DMS79 (cell line): ENCODE data around the gene SHLD2.
"Not testable (repeated sequence)": the region's sequence is repeated elsewhere in the genome, so short reads cannot be mapped to it uniquely, and the experiment has no call there.

Source experiments
- DNase-seq: peaks from one replicate; lab custom pipeline; 2025; lab: John Stamatoyannopoulos, UW

The SHLD2 gene

DNA sequence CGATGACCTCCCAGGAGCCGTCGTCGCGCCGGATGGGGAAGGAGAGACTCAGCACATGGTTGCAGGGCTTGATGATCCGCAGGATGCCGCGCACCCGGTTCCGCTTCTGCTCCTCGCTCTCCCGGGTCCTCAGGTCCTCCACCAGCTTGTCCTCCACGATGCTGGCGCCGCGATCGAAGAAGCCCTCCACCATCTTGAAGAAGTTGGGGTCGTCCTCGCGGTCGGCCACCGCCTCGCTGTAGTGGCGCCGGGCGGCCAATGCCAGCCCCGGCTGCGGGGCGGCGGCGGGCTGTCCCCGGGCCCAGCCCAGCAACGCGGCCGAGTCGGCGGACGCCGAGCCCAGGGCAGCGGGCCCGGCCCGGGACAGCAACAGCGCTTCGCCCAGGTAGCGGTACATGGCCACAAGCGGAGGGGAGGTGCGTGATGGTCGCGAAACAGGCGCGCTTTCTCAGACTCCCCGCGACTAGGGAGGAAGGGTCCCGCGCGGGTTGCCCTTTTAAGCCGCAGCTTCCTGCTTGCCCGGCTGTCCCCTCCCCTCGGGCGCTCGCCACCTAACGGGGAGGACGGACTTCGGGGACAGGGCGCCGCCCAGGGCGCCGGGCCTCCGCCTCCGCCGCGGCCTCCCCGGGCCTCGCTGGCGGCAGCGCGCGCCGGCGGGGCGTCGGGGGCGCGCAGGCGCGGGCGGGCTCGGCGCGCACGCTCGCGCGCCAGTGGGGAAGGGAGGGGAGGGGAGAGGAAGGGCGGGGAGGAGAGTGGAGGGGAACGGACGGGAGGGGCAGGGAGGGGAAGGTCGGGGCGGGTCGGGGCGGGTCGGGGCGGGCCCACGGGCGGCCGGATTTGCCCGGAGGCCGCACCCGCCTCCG lies at the start of gene SHLD2, which contains the start of gene GLUD1:
Gene SHLD2, plus strand, starts transcription at position 834 of the 863 bp plus-strand sequence. CDS start 56,149 bp downstream, outside the sequence.
Gene GLUD1, minus strand, starts transcription at position 471 of the 863 bp plus-strand sequence. Its CDS starts 74 bp downstream, at position 397.
- peak; percentile 45 for DNase-seq

GRCh38 chr10:87045434-87045938 lies 49.5 kb upstream of the SHLD2 start:
- no peak for DNase-seq

GRCh38 chr10:87053111-87053510 lies 41.9 kb upstream of the SHLD2 start:
- no peak for DNase-seq

- no peak for DNase-seq
These were observed 41.3 kb upstream of the SHLD2 start for GRCh38 chr10:87053577-87054181.

- no peak for DNase-seq
These were observed 40.4 kb upstream of the SHLD2 start for GRCh38 chr10:87054373-87055295.

DNA sequence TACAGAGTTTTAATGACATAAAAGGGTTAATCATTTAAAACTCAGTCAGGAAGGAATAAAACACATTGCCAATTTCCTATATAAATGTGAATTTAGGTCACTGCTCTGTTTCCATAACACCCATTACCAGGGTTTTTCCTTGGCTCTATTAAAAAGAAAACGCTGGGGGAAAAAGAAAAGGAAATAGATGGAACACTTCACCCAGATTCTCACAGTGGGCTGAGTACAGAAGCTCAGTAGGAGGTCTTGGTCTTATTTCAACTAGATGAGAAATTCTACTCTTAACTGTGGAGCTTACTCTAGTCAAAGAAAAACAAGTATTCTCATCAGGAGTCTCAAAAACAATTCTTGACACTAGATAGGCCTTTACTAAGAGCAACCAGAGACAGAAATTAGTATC lies 36.8 kb upstream of the SHLD2 start:
- DNase-seq, result no peak

GRCh38 chr10:87059401-87059800 lies 35.6 kb upstream of the SHLD2 start:
- no peak for DNase-seq

DNA sequence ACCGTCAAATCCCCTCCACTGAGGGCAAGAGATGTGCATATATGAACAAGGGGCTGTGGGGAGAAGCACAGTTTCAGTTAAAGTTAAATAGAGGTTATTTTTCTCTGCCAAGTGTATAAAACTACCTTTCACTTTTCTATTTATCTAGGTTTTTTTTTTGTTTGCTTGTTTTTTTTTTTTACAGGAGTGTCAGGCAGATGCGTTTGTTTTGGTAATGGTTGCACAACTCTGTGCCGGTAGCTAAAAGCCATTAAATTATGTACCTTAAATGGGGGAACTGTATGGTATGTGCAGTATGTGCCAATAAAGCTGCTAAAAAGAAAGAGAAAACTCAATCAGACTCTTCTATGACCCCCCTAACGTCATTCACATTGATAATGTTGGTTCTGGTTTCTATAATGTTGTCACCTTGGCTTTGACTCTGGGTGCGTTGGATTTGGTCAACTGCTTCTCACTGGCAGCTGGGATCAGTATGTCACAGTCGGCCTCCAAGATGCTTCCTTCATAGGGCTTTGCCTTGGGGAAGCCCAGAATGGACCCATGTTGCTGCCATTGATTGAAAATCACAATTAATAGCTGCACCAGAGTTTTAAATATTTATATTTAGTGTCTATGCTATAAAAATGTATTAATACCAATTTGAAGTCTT lies 34.6 kb upstream of the SHLD2 start:
- DNase-seq, result no peak

GRCh38 chr10:87064651-87065050 lies 30.4 kb upstream of the SHLD2 start:
- no peak for DNase-seq

GRCh38 chr10:87066178-87066577 lies 28.8 kb upstream of the SHLD2 start:
- no peak for DNase-seq

GRCh38 chr10:87066865-87067264 lies 28.1 kb upstream of the SHLD2 start:
- no peak for DNase-seq

DNA sequence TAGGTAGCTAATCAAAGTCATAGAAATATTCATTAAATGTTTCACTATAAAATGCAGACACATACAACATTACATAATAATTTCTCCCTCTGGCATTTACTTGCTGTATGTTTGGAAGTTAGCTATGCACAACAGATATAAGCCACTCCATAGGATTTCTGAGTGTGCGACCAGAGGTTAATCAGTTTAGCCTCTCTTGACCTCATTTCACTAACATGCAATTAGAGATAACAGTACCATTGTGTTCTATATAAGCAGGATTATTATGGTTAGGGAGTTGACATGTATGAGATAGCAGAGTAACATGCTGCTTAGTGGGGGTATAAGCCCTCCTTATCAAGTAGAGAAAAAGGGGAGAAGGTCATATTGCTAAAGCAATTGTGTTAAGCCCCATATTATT lies 26.7 kb upstream of the SHLD2 start:
- DNase-seq, result no peak

- no peak for DNase-seq
These were observed 22.6 kb upstream of the SHLD2 start for GRCh38 chr10:87072449-87072848.

GRCh38 chr10:87076421-87076820 lies 18.6 kb upstream of the SHLD2 start:
- DNase-seq, result not testable (repeated sequence)

DNA sequence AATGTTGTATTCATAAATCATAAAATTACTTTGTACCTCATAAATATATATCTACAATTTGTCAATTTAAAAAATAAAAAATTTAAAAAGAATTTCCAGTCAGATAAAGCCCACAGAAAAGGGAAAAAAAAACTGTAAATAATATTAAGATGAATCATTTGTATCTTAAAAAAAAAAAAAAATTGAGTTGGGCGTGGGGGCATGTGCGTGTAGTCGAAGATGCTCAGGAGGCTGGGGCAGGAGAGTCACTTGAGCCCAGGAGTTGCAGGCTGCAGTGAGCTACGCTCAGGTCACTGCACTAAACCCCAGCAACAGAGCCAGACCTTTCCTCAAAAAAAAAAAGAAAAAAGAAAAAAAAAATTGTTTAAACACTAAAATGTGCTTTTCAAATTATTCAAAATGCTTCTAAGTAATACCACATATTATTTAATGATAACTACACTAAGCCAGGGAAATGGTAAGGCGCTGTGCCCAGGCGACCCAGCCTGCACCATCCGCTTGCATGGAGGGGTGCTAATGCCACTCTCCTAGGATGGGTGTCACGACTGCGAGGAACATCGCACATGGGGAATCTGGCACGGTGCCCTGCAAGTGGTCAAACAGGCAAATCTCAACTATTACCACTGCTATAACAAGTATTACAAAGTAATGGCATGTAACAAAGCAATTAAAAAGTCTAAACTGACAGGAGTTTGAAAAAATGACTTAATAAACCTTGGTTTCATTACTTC lies 15.7 kb upstream of the SHLD2 start:
- DNase-seq, result no peak

- DNase-seq, result not testable (repeated sequence)
These were observed 14.4 kb upstream of the SHLD2 start for GRCh38 chr10:87080621-87081020.

DNA sequence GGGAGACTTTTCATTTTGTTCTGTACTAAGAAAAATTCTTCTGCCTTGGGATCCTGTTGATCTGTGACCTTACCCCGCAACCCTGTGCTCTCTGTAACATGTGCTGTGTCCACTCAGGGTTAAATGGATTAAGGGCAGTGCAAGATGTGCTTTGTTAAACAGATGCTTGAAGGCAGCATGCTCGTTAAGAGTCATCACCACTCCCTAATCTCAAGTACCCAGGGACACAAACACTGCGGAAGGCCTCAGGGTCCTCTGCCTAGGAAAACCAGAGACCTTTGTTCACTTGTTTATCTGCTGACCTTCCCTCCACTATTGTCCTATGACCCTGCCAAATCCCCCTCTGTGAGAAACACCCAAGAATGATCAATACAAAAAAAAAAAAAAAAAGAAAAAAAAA lies 13.4 kb upstream of the SHLD2 start:
- DNase-seq, result not testable (repeated sequence)

GRCh38 chr10:87082219-87082618 lies 12.8 kb upstream of the SHLD2 start:
- not testable (repeated sequence) for DNase-seq

DNA sequence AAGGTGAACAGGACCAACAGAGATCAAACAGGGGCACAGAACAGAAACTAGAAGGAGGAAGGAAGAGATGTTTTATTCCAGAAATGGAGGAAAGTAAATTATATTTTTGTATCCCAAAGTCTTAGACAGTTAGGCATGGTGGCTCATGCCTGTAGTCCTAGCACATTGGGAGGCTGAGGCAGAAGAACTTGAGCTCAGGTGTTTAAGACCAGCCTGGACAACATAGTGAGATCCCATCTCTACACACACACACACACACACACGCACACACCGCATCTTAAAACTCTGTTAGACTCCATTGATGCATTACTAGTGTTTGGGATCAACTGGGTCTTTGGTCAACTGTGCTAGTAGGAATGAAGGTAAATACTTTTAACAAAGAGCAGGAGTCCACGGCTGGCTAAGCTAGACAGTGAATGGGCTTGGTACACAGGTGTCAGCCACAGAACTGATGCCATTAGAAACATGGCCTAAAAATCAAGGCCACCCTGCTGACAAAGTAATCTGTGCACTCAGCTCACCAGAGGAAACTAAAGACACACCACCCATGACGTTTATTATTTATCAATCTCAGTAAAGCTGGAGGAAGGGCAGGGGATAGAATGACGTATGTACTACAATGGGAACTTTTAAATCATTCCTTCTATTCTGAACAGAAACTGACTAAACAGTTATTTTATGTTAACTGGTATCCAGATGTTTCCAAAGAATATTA lies 11.3 kb upstream of the SHLD2 start:
- not testable (repeated sequence) for DNase-seq

- not testable (repeated sequence) for DNase-seq
These were observed 10.7 kb upstream of the SHLD2 start for GRCh38 chr10:87084291-87084782.
